ENCODE data around the gene ASXL3.

Gene ASXL3

DNA sequence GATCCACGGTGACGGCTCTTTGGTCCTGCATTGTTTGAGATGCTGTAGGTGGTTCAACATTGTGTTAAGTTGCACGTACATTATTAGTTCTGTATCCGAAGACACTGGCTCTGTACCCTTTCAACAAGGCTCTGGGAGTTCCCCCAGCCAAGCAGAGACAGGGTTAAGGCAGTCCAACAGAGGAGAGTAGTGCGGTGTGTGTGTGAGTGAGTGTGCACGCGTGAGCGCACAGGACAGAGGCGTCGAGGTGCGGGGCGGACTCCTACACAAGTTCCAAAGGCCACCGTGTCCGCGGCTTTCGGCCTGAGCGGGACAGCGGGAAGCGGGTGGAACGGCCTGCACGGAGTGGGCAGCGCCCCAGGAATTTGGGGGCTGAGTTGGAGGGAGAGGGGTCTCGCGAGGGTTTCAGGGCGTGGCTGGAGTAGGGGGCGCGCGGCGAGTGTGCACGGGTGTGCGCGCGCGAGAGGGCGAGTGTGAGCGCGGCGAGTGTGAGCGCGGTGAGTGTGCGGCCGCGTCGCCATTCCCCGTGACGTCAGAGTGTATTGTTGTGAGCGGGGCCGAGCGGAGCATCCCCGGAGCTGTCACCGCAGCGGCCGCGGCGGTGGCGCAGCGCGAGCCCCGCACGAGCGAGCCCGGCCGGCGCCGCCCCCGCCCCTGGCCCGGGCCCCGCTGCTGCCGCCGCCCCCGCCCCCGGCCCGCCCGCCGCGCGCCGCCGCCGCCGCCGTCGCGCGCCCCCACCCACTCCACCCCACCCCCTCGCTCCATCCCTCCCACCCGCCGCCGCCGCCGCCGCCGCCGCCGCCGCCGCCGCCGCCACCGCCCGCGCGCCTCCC is at the start of gene ASXL3:
Gene ASXL3, plus strand, starts transcription at position 535 of the 833 bp plus-strand sequence. CDS start 413 bp downstream, outside the sequence.
- DNase-seq, result peak; percentile 86

DNA sequence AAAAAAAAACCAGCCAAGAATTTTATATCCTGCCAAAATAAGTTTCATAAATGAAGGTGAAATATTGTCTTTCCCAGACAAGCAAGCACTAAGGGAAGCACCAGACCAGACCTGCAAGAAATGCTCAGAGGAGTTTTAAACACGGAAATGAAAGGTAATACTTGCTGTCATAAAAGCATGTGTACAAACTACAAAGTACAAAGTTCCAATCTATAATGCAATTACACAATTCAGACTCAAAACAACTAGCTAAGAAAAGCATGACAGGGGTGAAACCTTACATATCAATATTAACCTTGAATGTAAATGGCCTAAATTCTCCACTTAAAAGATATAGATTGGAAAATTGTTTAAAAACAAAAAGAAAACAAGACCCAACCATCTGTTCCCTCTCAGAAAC is 45.0 kb upstream of the ASXL3 start:
- no peak for DNase-seq

DNA sequence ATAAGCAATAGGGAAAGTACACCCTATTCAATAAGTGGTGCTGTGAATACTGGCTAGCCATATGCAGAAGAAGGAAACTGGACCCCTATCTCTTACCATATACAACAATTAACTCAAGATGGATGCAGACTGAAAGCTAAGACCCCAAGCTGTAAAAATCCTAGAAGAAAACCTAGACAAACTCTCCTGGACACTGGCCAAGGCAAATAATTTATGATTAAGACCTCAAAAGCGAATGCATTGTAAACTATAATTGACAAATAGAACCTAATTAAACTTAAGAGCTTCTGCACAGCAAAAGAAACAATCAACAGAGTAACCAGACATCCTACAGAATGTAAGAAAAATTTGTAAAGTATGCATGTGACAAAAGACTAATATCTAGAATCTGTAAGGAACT is 41.1 kb upstream of the ASXL3 start:
- no peak for DNase-seq

DNA sequence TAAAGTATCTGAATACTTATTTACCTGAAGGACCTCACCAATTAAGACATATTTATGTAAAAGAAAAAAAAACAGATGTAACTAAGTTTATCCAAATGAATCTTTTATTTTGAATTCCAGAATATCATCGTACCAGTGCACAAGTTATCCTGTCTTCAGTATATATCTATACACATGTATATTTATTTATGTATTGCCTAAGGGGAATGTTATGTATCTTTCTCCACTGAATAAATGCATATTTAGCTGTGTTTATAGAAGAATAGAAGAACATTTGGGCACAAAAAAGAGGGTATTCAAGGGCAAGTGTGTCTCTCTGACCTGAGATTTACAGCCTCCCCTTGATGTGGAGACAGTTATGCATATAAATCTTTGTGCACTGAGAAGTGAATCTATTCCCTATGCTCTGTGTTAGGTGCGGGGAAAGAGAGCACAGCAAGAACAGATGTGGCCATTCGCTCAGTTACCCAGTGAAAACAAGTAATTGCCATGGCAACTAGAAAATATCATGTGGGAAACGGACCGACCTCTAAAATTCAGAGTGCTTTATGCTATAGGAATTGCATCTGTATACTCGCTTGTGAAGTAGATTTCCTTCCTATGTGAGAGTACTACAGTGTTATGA is 39.5 kb upstream of the ASXL3 start:
- no peak for DNase-seq

DNA sequence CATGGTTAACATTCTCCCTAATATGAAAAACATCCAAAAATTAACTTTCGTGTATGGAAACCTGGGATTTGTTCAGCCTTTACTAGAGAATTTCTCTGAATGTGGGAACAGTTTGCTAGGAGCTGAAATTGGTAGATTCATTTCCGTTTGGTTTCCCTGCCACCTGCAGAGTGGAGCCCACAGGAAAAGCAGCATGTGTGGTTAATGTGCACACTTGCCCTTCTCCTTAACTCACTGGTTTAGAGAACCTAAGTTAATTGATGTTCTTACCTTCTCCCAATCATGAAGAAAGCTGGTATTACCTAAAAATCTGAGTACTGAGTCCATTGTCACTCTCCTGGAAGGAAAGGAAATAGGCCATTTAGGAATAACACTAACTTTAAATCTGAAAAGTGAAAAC is 37.6 kb upstream of the ASXL3 start:
- DNase-seq, result no peak

DNA sequence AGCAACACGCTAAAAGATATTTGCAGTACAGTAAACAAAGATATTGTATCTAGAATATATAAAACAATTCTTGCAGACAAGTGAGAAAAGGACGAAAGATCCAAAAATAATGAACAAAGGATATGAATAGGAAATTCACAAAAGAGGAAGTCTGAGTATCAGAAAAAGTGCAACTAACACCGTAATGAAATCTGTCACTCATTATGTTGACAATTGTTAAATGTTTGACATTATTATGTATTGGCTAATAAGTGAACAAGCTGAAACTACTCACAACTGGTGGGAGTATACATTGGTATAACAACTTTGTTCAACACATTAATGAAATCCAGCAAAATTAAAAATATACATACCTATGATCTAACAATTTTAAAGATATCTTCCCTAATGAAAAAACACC is 36.7 kb upstream of the ASXL3 start:
- no peak for DNase-seq

DNA sequence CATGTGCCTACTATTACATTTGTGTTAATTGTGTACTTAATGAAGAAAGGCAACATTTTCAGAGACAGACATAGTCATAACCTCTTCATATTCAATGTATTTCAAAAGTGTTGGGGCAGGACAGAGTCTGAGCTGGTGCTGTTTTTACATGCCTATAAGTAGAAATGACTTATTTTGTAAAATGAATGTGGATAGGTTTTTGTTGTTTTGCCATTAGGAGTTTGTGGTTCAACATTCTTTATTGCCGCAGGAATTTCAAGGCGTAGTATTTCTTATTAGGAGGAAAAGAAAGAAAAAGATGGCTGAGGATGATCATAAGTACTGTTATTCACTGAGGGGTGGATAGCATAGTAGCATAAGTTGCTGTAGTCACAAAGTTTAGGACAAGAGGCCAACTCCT is 21.2 kb upstream of the ASXL3 start:
- no peak for DNase-seq

DNA sequence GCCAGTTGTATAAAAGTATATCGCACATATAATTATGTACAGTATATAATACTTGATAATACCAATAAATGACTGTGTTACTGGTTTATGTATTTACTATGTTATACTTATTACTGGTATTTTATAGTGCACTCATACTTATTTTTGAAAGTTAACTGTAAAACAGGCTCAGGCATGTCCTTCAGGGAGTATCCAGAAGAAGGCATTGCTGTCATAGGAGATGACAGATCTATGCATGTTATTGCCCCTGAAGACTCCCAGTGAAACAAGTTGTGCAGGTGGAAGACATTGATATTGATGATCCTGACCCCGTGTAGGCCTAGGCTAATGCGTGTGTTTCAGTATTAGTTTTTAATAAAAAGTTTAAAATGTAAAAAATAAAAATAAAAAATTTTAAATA is 20.3 kb upstream of the ASXL3 start:
- DNase-seq, result no peak

DNA sequence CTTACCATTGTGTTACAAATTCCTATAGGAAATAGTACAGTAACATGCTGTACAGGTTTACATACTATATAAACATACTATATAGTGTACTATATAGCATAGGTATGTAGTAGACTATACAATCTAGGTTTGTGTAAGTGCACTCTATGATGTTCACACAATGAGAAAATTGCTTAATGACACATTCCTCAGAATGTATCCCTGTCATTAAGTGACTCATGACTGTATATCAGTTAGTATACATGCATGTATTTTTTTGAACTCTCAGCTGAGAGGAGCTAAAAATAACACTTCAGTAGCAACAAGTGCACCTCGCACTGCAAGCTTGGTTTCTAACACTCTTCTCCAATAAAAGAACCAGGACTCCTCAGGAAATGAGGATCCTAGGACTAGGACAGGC is 19.5 kb upstream of the ASXL3 start:
- DNase-seq, result no peak

DNA sequence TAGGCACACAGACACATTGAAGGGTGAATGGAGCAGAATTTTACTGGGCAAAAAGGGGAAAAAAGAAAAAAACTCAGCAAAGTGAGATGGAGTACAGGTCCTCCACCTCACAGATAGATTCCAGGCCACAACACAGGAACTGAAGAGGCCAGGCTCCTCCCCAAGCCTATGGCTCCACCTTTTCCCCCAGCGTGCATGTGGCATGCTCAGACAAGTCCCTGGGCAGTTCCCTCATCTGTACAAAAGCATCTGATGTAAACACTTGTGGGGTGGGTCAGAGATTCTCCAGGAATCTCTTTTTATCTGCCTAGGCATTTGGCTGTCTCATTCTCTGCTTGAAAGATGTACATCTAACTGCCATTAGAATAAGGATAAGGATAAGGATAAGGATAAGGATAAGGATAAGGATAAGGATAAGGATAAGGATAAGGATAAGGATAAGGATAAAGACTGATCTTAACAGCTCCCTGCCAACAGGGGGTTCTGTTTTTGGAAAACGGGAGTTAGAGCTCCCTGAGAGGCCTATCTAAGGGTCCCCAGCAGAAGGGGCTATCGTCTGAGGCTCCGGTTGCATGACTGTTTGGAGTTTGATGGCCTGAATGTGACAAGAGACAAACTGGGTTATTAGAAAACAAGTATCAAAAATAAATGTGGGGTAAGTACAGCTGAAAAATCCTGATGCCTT is 17.2 kb upstream of the ASXL3 start:
- no peak for DNase-seq

DNA sequence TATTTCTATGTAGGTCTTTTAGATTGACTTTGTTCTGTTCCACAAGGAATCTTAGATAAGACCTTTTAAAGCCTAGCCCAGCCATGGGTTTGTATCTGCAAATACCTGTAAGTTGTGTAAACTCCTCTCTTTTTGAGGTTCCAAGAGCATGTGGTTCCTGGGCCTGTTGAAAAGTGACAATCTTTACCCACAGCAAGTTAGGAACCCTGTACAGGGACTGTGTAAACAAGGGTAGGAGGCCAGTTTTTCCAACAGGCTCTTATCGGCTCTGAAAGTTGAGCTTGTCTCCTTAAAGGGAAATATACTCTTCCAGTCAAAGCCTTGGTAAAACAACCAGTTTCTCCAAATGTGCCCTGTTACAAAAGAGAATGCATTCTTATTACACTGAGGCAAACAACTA is 15.3 kb upstream of the ASXL3 start:
- no peak for DNase-seq

DNA sequence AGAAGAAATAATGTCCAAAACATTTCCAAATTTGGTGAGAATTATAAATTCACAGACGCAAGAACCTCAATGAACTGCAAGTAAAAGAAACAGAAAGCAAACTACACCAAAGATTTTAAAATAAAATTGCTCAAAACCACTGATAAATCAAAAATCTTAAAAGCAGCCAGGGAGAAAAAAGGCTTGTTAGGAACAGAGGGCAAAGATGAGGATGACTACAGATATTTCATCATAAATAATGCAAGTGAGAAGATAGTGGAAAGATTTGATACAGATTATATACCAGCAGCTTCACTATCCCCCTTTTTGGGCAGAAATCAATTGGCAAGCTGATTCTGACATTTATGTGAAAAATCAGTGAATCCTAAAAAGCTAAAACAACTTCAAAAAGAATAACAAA is 10.3 kb upstream of the ASXL3 start:
- no peak for DNase-seq

DNA sequence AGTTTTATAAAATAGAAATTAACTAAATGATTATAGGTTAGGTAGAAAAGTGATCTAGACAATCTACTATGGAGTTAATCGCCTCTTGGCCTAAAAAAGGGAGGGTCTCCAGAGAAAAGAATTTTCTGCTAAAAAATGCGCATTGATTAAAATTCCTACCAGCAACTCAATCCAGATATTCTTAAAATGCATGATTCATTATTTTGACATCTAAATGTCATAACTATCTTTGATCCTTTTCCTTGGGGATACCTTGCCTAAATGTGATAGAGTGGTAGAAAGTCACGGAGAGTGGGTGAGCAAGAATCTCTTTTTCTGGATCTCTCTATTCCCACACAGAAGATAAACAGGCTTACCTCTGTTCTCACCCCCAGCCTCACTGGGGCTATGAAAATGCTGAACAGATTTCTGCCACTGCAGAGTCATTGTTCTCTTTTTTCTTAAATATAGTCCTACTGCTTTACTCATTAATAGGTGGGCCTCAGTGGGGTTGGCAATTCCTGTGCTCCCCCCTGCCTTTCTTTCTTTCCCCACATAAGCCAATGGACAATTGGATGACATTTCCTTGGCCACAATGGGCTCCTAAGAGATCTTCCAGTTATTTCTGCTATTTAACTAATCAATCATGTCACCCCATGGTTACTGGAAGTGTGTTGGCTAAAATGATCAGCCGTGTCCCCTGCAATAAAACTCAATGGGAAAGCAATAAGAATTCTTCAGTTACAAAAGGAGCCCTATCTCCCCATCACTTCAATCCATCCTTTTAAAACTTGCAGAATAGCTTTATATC is 5.8 kb upstream of the ASXL3 start:
- DNase-seq, result no peak

DNA sequence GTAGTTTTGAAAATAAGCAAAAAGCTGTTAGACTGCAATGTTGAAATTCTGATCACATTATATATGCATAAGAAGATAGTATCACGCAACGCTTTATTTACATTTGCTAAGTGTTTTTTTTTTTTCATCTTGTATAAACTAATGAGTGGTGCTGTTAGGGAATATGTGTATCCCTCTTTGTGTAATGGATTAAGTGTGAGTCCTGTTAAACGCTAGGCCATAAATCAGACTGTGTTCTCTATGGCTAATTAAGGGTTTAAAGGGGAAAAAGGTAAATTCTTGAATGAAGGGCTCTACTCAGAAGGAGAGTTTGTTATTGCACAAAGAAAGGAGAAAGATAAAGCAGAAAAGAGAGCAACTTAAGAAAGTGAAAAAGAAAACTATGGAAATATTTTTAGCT is 4.8 kb upstream of the ASXL3 start:
- no peak for DNase-seq

DNA sequence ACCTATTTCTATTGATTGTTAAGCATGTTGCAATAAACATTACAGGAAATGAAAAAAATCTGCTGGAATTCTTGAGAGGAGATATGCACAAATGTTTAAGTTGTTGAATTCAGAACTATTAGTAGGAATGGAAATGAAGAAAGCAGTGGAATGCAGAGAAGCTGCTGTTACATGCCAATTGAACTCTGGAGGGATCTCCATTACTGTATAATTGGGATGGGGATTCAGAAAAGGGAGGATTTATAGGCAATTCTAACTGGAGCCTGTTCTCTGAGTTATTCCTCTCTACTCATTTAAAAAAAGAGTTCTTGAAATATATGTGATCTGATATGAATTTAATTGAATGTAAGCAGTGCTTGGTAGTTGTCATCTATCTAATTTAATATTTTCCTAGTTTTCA is 2.6 kb upstream of the ASXL3 start:
- DNase-seq, result no peak

DNA sequence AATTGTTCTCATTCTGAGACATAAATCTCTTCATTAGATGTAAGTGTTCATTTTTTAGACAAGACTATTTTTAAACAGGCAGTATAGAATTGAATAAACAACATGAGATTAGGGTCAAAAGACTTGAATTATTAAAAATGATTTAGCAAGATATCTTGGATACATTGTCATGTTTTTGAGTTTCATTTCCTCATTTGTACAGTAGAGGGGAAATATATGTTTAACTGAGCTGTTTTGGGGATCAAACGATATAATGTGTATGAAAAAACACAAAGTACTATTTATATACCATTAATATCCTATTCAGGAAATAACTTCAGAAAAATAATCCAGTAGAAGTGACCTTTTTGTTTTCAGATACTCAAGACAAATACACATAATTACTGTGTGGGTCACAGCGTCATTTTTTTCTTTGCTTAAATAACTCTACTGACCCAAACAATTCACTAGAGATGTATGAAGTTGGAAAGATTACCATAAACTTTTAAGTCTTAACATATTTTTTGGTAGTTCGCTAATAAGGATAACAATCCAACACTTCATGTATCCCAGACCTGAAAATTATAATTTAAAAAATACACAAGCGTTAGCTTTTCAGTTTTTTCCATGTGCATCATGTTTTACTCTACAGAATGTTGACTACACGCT is 896 bp upstream of the ASXL3 start:
- DNase-seq, result no peak

DNA sequence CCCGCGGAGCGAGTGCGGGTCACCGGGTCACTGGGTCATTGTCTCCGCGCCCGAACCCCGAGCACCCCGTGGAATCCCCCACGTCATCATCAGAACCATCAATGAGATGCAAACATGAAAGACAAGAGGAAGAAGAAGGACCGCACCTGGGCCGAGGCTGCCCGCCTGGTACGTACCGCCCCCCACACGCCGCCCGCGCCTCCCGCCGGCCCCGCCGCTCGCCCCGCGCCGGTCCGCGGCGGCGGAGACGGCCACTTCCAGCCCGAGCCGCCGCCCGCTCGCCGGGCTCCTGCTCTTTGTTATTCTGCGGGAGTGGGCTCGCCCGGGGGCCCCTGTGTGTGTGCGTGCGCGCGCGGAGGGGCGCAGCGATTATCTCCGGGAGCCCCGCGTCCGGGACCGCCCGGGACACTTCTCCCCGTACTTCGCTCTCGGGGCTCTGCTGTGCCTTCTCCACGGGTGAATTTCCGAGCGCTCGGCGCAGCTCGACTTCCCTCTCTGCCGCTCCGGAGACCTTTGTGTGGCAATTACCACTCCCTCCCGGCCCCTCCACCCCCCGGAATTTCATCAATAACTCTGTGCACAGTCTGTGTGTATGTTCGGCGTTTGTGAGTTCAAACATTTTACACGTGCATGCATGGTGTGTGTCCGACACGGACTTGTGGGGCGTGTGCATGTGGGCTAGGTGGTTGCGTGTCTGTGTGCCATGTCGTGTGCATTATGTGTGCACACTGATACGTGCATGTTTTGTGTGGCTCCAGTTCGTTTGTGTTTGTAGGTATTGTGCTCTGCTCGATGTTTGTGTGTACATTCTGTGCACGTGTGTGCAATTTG is 714 bp downstream of the ASXL3 start:
- peak; percentile 75 for DNase-seq

DNA sequence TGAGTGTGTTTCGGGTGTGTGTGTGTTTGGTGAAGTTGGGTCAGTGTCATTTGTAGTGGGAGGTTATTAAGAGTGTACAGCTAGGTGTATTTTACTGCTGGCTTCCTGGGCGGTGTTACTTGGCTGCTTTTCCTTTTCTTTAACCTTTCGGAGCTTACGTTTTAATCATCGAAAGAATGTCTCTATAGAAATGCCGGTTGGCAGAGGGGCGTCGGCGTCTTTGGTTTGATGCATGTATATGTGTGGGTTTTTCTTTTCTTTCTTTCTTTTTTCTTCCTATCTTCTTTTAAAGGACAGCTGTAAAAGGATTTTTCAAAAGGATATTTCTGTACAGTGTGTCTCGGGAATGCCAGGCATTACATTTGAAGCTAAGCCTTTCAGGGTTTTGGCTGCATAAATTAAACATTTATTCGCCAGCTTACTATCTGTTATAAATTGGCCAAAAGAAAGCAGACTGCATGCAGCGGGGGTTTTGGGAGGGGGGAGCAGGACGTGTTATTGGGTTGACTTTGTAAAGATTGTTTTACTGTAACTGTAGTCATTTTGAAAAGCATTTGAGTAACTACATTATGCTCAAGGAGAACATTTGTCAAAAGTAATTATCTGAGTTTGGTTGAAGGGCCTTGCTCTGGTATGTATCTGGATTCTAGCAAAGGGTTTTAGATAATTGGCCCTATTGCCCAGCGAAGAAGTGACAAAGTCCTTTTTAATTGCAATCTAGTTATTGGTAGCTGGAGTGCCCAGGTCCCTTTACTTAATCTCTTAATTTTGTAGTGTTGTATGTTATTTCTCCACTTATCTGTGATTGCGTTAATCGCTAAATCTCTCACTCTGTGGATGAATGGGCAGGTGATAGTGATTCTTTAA is 1.6 kb downstream of the ASXL3 start:
- DNase-seq, result no peak

DNA sequence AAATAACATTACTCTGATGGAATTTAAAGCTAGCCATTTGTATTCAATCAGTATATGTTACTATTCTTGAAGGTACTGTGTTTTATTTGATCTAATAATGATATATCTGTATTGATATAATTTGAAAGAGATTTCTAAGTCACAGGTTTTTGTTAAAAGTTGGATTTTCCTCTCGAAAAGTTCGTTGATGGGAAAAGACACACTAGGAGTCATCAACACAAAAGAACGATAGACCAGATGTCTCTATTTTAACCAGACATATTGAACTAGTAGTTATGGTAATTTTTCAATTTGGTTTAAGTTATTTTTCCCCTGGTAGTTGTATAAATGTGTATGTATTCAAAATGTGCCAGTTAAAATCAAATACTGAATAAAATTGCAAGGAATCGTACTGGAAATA is 2.5 kb downstream of the ASXL3 start:
- no peak for DNase-seq

DNA sequence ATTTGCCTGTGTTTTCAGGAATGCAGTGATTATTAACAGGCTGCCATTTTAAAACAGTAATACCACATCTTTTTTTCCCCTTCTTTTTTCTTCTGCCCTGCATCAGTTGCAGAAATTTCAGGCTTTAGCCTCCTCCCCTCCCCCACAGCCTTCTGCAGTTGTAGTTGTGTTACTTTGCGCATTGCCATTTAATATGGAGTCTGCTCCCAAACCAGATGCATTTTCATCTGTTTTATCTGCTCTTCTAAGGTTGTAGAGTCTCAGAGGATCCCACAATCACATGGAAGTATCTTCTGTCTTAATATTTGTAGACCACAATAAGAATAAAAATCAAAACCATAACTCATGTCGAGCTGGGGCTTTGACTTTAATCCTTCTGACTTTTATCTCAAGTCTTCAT is 3.8 kb downstream of the ASXL3 start:
- no peak for DNase-seq

DNA sequence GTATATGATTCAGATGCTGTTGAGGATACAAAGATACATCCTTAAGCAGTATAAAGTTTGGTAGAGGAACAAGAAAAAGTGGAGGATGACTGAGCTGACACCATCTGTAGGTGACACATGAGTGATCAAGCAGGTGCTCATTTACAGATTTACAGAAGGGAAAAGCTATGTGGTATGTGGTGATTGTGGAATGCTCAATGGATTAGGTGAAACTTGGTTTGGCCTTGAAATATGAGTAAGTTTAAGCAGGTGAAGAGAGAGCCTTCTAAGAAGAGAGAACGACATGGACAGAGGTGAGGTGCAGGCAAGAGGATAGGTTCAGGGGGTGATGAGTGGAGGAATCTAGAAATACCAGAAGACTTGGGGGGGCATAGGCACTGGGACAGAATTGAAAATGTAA is 5.9 kb downstream of the ASXL3 start:
- no peak for DNase-seq

All from right forelimb (tissue), 1 donor.